HPDE6-E6E7 (cell line): ENCODE measurements around the gene SGTB.

Experiments used
- DNase-seq: peaks from one replicate; pipeline ENCODE4 v3.0.0; 2011; ENCODE audit warnings: missing footprints; ENCODE audit errors: extremely low spot score

Gene SGTB

DNA sequence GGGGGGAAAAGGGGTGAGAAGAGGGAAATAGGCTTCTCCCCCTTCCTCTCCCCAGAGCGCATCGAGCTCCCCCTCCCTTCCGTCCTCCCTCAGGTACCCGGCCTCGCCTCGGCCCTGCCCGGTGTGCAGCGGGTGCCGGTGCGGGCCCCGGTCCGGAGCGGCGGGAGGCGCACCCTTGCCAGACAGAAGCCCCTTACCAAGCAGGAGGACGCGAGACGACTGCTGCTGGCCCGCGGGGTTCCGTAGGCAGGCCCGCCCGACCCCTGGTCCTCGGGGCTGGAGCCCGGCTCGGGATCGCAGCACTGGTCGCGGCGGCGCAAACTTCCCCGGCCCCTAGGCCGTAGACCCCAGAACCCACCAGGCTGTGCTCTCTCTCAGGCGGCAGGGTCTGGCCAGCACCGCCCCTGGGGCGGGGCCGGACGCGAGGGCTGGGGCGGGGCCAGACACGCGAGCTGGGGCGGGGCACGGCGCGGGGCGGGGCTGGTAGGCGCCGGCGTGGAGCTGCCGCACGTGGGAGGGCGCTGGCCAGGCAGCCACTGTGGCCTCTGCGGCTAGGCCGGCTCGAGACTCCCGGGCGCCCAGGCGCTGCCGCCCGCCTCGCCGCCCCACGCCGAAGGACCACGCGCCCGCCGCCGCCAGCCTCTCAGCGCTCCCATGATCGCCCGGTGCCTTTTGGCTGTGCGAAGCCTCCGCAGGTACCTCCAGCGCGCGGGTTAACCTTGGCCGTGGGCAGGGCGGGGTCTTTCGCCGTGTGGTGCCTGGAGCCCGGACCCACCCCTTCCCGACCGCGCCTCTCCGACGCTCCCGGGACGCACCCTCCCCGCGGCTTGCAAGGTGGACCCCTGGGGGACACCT is at the start of gene SGTB, which contains the start of gene NLN:
Gene SGTB, minus strand, starts transcription at position 390 of the 855 bp plus-strand sequence. CDS start 1,302 bp downstream, outside the sequence.
Gene NLN, plus strand, starts transcription at position 486 of the 855 bp plus-strand sequence. Its CDS starts 169 bp downstream, at position 655.
- DNase-seq, result peak; percentile 71

GRCh38 chr5:65771266-65771665 is 49.4 kb upstream of the SGTB start:
- no peak for DNase-seq

- peak; percentile 42 for DNase-seq
Observed at GRCh38 chr5:65769539-65769938, 47.6 kb upstream of the SGTB start.

DNA sequence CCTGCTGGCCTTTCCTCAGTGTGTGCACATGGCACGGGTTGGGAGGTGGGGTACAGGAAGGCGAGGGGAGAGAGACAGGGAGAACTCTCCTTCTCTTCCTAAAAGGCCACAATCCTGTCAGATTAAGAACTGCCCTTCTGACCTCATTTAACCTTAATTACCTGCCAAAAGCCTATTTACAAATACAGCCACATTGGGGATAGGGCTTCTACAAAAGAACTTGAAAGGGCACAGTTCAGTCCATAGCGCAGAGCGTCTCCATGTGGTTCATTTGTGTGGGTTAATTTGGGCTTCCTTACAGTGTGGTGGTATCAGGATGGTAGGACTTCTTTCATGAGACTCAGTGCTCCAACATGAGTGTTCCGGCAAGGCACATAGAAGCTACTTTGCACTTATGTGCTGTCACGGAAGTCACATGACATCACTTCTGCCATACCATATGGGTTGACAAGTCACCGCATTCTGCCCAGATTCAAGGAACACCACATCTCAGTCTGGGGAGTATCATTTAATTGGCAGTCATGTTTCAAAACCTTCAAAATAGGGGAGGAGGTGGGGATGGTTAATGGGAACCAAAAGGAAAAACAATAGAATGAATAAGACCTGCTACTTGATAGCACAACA is 46.9 kb upstream of the SGTB start:
- DNase-seq, result no peak

- DNase-seq, result no peak
Observed at GRCh38 chr5:65767565-65767964, 45.7 kb upstream of the SGTB start.

- no peak for DNase-seq
Observed at GRCh38 chr5:65766781-65767180, 44.9 kb upstream of the SGTB start.

DNA sequence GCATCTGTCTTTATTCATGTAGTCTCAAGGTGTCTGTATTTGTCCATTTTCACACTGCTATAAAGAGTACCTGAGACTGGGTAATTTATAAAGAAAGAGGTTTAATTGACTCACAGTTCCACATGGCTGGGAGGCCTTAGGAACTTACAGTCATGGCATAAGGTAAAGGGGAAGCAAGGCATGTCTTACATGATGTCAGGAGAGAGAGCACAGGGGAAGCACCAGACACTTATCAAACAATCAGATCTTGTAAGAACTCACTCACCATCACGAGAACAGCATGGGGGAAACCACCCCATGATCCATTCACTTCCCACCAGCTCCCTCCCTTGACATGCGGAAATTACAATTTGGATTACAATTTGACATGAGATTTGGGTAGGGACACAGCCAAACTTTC is 44.3 kb upstream of the SGTB start:
- no peak for DNase-seq

DNA sequence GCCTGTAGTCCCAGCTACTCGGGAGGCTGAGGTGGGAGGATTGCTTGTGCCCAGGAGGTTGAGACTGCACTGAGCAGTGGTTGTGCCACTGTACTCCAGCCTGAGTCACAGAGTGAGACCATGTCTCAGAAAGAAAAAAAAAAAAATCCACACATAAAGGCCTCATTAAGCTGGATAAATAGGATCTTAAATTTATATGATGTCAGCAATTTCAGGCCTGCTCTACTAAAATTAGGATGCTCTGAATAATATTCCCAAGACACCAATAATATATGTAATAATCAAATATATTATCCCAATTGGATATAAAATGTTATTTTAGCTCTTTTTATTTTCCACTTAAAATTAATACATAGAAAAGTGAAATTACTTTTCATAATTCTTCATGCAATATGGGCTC is 43.7 kb upstream of the SGTB start:
- no peak for DNase-seq

GRCh38 chr5:65762234-65762633 is 40.3 kb upstream of the SGTB start:
- DNase-seq, result no peak

DNA sequence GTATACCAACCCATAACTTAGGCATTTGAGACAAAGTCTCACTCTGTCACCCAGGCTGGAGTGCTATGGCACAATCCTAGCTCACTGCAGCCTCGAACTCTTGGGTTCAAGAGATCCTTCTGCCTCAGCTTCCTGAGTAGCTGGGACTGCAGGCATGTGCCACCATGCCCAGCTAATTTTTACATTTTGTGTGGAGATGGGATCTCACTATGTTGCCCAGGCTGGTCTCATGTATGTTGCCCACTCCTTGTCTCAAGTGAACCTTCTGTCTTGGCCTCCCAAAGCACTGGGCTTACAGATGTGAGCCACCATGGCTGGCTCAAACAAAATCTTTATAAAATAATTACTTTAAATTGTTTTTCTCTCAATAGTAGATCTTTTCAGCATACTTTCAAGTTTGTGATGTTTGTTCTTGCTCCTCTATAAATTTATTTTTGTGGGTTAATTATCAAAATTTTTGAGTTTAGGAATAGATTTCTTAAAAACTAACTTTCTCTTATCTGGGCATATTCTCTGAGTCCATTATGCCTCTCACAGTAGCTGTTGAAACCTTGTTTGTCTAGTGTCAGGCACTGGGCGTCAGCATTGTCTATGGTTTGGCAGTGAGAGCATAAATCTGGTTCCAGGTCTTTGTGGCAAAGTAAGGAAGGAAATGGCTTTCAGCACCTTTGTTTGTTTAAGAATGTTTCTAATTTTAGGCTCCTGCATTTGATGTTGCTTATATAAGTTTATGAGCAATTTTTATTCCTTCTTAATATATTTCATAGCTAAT is 38.8 kb upstream of the SGTB start:
- DNase-seq, result no peak

DNA sequence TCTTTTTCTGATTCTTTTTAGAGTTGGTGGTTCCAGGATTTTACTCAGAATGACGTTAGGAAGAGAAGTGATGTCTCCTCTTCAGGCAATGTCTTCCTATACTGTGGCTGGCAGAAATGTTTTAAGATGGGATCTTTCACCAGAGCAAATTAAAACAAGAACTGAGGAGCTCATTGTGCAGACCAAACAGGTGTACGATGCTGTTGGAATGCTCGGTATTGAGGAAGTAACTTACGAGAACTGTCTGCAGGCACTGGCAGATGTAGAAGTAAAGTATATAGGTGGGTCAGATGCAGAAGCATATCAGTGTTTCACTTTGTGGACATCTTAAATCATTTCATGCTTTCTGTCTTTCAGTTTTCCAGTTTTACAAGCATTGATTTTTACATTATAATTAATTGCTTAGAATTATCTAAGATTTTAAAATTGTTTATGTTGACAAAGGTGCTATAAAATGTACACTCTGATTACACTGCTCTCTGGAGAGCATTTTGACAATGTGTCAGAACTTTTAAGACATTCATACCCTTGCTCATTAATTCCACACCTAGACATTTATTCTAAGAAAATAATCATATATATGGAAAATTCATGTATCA is 36.7 kb upstream of the SGTB start:
- no peak for DNase-seq

GRCh38 chr5:65753189-65753588 is 31.3 kb upstream of the SGTB start:
- DNase-seq, result no peak

GRCh38 chr5:65750938-65751337 is 29.0 kb upstream of the SGTB start:
- DNase-seq, result no peak

DNA sequence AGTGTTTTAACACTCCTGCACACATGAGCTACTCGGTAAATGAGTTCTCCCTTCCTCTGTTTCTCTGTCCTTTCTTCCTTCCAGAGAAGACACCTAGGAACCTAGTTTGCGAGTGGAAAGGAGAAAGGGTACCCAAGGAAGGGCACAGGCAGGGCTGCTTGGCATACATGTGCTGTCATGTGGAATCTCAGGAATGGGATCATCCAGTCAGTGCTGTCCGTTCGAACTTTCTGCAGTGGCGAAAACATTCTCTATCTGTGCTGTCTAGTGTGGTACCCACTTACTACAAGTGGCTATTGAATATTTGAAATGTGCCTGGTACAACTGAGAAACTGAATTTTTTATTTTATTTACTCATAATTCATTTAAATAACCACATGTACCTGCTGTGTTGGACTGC is 28.0 kb upstream of the SGTB start:
- no peak for DNase-seq

DNA sequence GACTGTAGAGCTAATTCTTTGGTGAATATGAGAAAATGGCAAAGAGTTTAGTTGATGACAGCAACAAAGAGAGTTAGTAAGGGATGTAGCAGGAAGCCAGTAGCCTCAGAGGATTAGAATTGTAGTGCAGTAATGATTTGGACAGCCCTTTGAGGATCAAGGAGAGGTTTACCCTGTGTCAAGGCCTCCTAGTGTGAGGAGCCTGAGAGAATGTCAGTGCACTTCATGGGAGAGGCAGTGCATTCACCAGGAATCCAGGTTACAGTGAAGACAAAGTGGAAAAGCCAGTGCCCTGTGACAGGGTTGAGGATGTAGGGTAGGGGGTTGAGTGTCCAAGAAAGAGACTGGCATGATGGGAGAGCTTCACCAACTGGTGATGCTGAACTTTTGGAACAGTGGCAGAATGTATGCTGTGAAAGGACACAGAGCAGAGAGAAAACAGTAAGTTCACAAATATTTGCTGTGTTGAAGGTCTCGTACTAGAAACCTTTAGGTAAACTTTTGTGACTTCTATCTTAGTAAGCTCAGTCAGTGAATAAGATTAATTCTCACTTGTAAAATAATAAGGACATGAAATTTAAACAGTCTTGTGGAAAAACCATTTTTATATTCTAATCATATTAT is 27.4 kb upstream of the SGTB start:
- no peak for DNase-seq

DNA sequence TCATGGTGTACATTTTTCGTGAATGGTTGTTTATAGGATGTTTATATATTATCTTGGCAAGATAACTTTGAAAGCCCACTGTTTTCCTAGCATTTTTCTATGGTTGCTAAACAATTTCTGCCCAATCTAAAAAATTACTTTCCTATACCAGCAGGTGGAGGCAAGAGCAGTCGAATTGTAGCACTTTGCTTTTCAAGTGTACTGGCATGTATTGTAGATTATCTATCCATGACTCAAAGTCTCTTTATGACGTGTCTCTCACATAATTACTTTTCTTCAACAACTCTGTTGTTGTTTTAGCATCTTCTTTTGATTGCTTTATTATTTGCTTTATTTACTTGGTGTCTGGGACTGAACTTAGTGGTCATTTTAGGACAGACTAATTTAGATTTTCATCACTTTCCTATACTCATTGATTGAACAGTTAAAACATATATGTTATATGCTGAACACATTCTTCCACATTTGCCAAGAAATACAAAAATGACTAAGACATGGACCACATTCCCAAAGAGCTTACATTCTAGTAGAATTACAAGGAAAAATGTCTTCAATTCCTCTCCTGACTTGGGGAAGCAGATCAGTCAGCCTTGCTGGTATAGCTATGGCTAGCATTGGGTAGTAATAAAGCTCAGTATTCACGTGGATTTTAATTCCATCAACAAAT is 20.8 kb upstream of the SGTB start:
- DNase-seq, result peak; percentile 53

- DNase-seq, result no peak
Observed at GRCh38 chr5:65739162-65739561, 17.3 kb upstream of the SGTB start.

- no peak for DNase-seq
Observed at GRCh38 chr5:65738305-65738704, 16.4 kb upstream of the SGTB start.

- no peak for DNase-seq
Observed at GRCh38 chr5:65737842-65738241, 15.9 kb upstream of the SGTB start.

- no peak for DNase-seq
Observed at GRCh38 chr5:65736011-65736410, 14.1 kb upstream of the SGTB start.

- DNase-seq, result no peak
Observed at GRCh38 chr5:65734921-65735320, 13.0 kb upstream of the SGTB start.
